Activated CD4-positive, alpha-beta T cell treated with anti-CD3 and anti-CD28 coated beads for 24 hours (primary cell): ENCODE results near the gene NNT.
"Not testable (repeated sequence)": the region's sequence is repeated elsewhere in the genome, so short reads cannot be mapped to it uniquely, and the experiment has no call there.

Experiments
- DNase-seq, 2 donors: peaks; one replicate each; pipeline ENCODE4 v3.0.0-alpha.2; 2020; ENCODE audit warnings: low read depth in 2 of 2

The NNT gene

GRCh38 chr5:43664501-43665040 is 61.6 kb downstream of the NNT start:
- DNase-seq, result no peak

GRCh38 chr5:43665749-43666148 is 62.8 kb downstream of the NNT start:
- not testable (repeated sequence) for DNase-seq

GRCh38 chr5:43666728-43667127 is 63.7 kb downstream of the NNT start:
- DNase-seq, result not testable (repeated sequence)

- not testable (repeated sequence) for DNase-seq
Measured at GRCh38 chr5:43667379-43667778, 64.4 kb downstream of the NNT start.

- no peak for DNase-seq
Measured at GRCh38 chr5:43674536-43674935, 71.6 kb downstream of the NNT start.

GRCh38 chr5:43675357-43675756 is 72.4 kb downstream of the NNT start:
- DNase-seq, result no peak

GRCh38 chr5:43676083-43676840 is 73.3 kb downstream of the NNT start:
- no peak for DNase-seq

GRCh38 chr5:43677253-43677652 is 74.3 kb downstream of the NNT start:
- no peak for DNase-seq

- no peak for DNase-seq
Measured at GRCh38 chr5:43679214-43679613, 76.2 kb downstream of the NNT start.

GRCh38 chr5:43680286-43680685 is 77.3 kb downstream of the NNT start:
- no peak for DNase-seq

GRCh38 chr5:43683884-43684471 is 81.0 kb downstream of the NNT start:
- DNase-seq, result no peak

GRCh38 chr5:43685252-43685950 is 82.4 kb downstream of the NNT start:
- no peak for DNase-seq

- no peak for DNase-seq
Measured at GRCh38 chr5:43687275-43687674, 84.3 kb downstream of the NNT start.

GRCh38 chr5:43691275-43691674 is 88.3 kb downstream of the NNT start:
- no peak for DNase-seq

GRCh38 chr5:43691893-43692292 is 88.9 kb downstream of the NNT start:
- DNase-seq, result no peak

- no peak for DNase-seq
Measured at GRCh38 chr5:43693411-43693810, 90.4 kb downstream of the NNT start.

GRCh38 chr5:43694027-43694426 is 91.0 kb downstream of the NNT start:
- no peak for DNase-seq

GRCh38 chr5:43696444-43696843 is 93.5 kb downstream of the NNT start:
- DNase-seq, result not testable (repeated sequence)

GRCh38 chr5:43699910-43700309 is 96.9 kb downstream of the NNT start:
- DNase-seq, result no peak

- DNase-seq, result no peak
Measured at GRCh38 chr5:43700601-43701000, 97.6 kb downstream of the NNT start.

GRCh38 chr5:43701227-43701626 is 98.2 kb downstream of the NNT start:
- no peak for DNase-seq

GRCh38 chr5:43702293-43702692 is 99.3 kb downstream of the NNT start:
- DNase-seq, result no peak

- no peak for DNase-seq
Measured at GRCh38 chr5:43702815-43703214, 99.8 kb downstream of the NNT start.
